MM.1S (cell line): ENCODE data around the gene STAT3.

Experiments used
- DNase-seq: peaks from one replicate; pipeline ENCODE4 v3.0.0-alpha.2; 2015
- H2AFZ ChIP-seq: fragments of 300-600 bp; sonication (generic); 2 replicates; pipeline ENCODE4 v1.6.0; 2016; ENCODE audit warnings: antibody characterized with exemption, low read length
- H3F3A ChIP-seq: fragments of 300-600 bp; sonication (generic); 2 replicates; pipeline ENCODE4 v1.6.1; 2016; ENCODE audit warnings: mild to moderate bottlenecking, antibody characterized with exemption, low read length, moderate library complexity, mixed read lengths; ENCODE audit not compliant: insufficient read depth
- H3K27ac ChIP-seq: fragments of 300-600 bp; sonication (generic); 2 replicates; pipeline ENCODE4 v1.5.1; 2016; ENCODE audit warnings: mild to moderate bottlenecking, low read length
- H3K27me3 ChIP-seq: fragments of 300-600 bp; sonication (generic); replicated peaks from 2 replicates; pipeline ENCODE4 v1.6.0; 2016; ENCODE audit warnings: low read length; ENCODE audit not compliant: insufficient read depth
- H3K36me3 ChIP-seq: fragments of 300-600 bp; sonication (generic); replicated peaks from 2 replicates; pipeline ENCODE4 v1.6.1; 2016; ENCODE audit warnings: mild to moderate bottlenecking, low read length, mixed read lengths; ENCODE audit not compliant: insufficient read depth
- H3K4me1 ChIP-seq: fragments of 300-600 bp; sonication (generic); 2 replicates; pipeline ENCODE4 v1.6.1; 2016; ENCODE audit warnings: low read length, mixed read lengths
- H3K4me2 ChIP-seq: fragments of 300-600 bp; sonication (generic); 2 replicates; pipeline ENCODE4 v1.6.0; 2016; ENCODE audit warnings: low read depth, low read length
- H3K4me3 ChIP-seq: fragments of 300-600 bp; sonication (generic); 2 replicates; pipeline ENCODE4 v1.5.1; 2016; ENCODE audit warnings: low read length, mixed read lengths
- H3K79me2 ChIP-seq: fragments of 300-600 bp; sonication (generic); 2 replicates; pipeline ENCODE4 v1.6.1; 2016; ENCODE audit warnings: mixed run types, low read length, mixed read lengths
- H3K9ac ChIP-seq: fragments of 300-600 bp; sonication (generic); 2 replicates; pipeline ENCODE4 v1.6.1; 2016; ENCODE audit warnings: low read length, mixed read lengths
- H3K9me2 ChIP-seq: fragments of 300-600 bp; sonication (generic); replicated peaks from 2 replicates; pipeline ENCODE4 v1.6.1; 2016; ENCODE audit warnings: mild to moderate bottlenecking, low read length, mixed read lengths; ENCODE audit not compliant: insufficient read depth
- H3K9me3 ChIP-seq: fragments of 300-600 bp; sonication (generic); replicated peaks from 2 replicates; pipeline ENCODE4 v1.6.1; 2016; ENCODE audit warnings: mild to moderate bottlenecking, low read length, mixed read lengths; ENCODE audit not compliant: insufficient read depth
- H4K20me1 ChIP-seq: fragments of 300-600 bp; sonication (generic); 2 replicates; pipeline ENCODE4 v1.6.1; 2016; ENCODE audit warnings: mild to moderate bottlenecking, low read length, moderate library complexity, mixed read lengths; ENCODE audit not compliant: insufficient read depth
- EZH2 ChIP-seq: fragments of 300-600 bp; sonication (generic); optimal IDR thresholded peaks from 2 replicates; pipeline ENCODE3; 2017; ENCODE audit warnings: low read depth, mild to moderate bottlenecking, antibody characterized with exemption, low read length, mixed read lengths
- EZH2phosphoT487 ChIP-seq: fragments of 300-600 bp; sonication (generic); IDR thresholded peaks from 2 replicates; pipeline ENCODE4 v1.6.1; 2018; ENCODE audit warnings: antibody characterized with exemption, low read length
- TF ChIP-seq, protein P1 (sequence below): fragments of 300-600 bp; sonication (generic); IDR thresholded peaks from 2 replicates; pipeline ENCODE4 v1.5.1; 2016; ENCODE audit warnings: antibody characterized with exemption, low read length, mixed read lengths

STAT3 gene

DNA sequence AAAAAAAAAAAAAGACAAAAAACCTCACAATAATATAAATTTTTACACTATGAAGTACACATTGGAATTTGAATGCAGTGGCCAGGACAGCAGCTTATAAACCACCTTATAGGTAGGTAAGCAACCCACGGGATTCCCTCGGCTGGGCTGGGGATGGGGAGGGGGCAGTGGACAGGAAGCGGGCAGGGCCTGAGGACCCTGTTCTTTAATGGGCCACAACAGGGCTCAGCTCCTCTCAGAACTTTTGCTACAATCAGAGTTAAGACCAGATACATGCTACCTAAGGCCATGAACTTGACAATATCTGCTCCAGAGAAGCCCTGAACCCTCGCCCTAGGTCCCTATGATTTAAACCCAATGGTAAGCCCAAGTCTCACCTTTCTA lies 74.9 kb downstream of the STAT3 start:
- Histone ChIP-seq H3K9me2 (no peaks in the 10 kb centered on the region), H4K20me1 (no peaks in the 10 kb centered on the region), H3K4me2 (no peak overlapping the region), H3K27me3 (no peaks in the 10 kb centered on the region), H3K9ac (no peak overlapping the region), H3K9me3 (no peaks in the 10 kb centered on the region), H2AFZ (no peak overlapping the region), H3K4me3 (no peak overlapping the region), H3K4me1 (peaks cover 8% of the 10 kb centered on the region; the same call in 1 of the 2 replicates), H3K36me3 (no peaks in the 10 kb centered on the region), H3K79me2 (no peaks in the 10 kb centered on the region), H3F3A (no peaks in the 10 kb centered on the region), H3K27ac (no peak overlapping the region)
- no peak for DNase-seq
- no peak for TF ChIP-seq EZH2phosphoT487
- TF ChIP-seq EZH2 = no peak
- TF ChIP-seq, protein P1, sequence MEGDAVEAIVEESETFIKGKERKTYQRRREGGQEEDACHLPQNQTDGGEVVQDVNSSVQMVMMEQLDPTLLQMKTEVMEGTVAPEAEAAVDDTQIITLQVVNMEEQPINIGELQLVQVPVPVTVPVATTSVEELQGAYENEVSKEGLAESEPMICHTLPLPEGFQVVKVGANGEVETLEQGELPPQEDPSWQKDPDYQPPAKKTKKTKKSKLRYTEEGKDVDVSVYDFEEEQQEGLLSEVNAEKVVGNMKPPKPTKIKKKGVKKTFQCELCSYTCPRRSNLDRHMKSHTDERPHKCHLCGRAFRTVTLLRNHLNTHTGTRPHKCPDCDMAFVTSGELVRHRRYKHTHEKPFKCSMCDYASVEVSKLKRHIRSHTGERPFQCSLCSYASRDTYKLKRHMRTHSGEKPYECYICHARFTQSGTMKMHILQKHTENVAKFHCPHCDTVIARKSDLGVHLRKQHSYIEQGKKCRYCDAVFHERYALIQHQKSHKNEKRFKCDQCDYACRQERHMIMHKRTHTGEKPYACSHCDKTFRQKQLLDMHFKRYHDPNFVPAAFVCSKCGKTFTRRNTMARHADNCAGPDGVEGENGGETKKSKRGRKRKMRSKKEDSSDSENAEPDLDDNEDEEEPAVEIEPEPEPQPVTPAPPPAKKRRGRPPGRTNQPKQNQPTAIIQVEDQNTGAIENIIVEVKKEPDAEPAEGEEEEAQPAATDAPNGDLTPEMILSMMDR = no peak

DNA sequence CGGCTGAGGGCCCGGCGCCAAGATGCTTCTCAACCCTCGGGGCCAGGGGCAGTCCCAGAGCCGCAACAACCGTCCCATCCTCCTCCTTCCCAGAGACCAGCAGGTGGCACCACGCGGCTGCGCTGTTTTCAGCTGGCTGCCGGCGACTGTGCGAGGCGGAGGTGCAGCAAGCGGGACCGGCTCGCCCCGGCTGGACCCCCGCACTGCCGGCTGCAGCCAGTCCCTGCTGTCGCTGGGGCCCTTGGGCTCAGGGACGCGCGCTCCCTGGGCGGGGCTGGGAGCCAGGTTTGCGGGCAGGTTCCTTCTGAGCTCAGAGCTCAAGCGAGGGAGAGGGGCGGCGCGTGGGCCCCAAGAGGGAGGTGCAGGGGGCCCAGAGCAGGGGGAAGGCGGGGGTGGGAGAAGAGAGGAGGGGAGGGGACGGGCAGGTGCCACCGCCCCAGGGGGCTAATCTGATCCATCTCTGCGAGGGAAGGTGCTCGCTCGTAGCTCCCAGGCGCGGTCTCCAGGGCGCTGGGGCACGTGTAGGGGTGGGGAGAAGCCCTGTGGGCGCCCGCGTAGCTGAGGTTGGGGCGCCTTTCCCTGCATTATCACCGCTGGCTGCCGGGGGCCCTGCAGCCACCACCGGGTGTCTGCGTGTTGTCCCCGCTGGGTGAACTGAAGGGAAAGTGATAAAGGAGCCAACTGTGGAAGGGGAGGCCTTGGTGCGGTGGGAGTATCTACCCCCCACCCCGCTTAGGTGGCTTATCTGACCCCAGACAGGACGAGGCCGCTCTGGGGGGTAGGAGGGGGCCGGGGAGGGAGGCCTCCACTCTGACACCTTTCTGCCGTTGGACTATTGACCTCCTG lies 75.7 kb downstream of the STAT3 start:
- Histone ChIP-seq H3K9ac (no peak overlapping the region), H3K9me2 (no peaks in the 10 kb centered on the region), H3K36me3 (no peaks in the 10 kb centered on the region), H2AFZ (no peak overlapping the region), H3K4me2 (peak overlapping the region; percentile 34; the same call in 1 of the 2 replicates), H3K9me3 (no peaks in the 10 kb centered on the region), H3K79me2 (no peaks in the 10 kb centered on the region), H3K4me3 (no peak overlapping the region), H4K20me1 (no peaks in the 10 kb centered on the region), H3K27ac (no peak overlapping the region), H3K27me3 (no peaks in the 10 kb centered on the region), H3F3A (no peaks in the 10 kb centered on the region), H3K4me1 (peaks cover 8% of the 10 kb centered on the region; the same call in 1 of the 2 replicates)
- TF ChIP-seq, protein P1 = peak; percentile 50
- TF ChIP-seq EZH2phosphoT487 = no peak
- no peak for TF ChIP-seq EZH2
- DNase-seq = peak; percentile 60

DNA sequence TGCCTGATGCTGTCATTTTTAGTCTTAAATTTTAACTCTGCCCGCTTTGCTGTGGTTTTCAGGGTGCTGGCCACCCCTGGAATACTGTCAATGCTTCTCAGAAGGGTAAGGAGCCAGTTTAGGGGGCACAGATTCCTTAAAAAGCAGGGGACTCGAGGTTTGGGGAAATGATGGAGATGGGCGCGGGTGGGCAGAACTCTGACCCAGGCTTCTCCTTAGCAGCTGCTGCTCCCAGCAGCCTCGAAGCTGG lies 76.3 kb downstream of the STAT3 start:
- Histone ChIP-seq H3K27me3 (no peaks in the 10 kb centered on the region), H3K27ac (no peak overlapping the region), H3K36me3 (no peaks in the 10 kb centered on the region), H2AFZ (no peak overlapping the region), H3K4me2 (no peak overlapping the region; the same call in 1 of the 2 replicates), H3K9me2 (no peaks in the 10 kb centered on the region), H3K4me3 (no peak overlapping the region), H3K9ac (no peak overlapping the region), H3K9me3 (no peaks in the 10 kb centered on the region), H4K20me1 (no peaks in the 10 kb centered on the region), H3F3A (no peaks in the 10 kb centered on the region), H3K4me1 (peaks cover 8% of the 10 kb centered on the region; the same call in 1 of the 2 replicates), H3K79me2 (no peaks in the 10 kb centered on the region)
- TF ChIP-seq, protein P1 = no peak
- TF ChIP-seq EZH2 (no peak), EZH2phosphoT487 (no peak)
- no peak for DNase-seq
